Kidney epithelial cell (primary cell): Measurements from ENCODE around the gene ZNF653. TPM values are rescaled to one million over a fixed set of nuclear protein-coding genes. Genes with fewer than 3 reads are reported as not detected.
A peak's percentile ranks its signal among the peaks of the same experiment; 100 is the strongest.
"Not testable (repeated sequence)": the region's sequence is repeated elsewhere in the genome, so short reads cannot be mapped to it uniquely, and the experiment has no call there.

ENCODE experiments used
- DNase-seq: peaks from one replicate; pipeline ENCODE4 v3.0.0-alpha.2; 2010; ENCODE audit warnings: low read depth
- H3K27me3 ChIP-seq: 2 replicates; pipeline ENCODE4 v1.6.0; 2011; ENCODE audit warnings: low read length; ENCODE audit not compliant: control insufficient read depth, insufficient read depth
- H3K36me3 ChIP-seq: 2 replicates; pipeline ENCODE4 v1.5.1; 2011; ENCODE audit warnings: low read length; ENCODE audit not compliant: control insufficient read depth, insufficient read depth
- H3K4me3 ChIP-seq: 2 replicates; pipeline ENCODE4 v1.5.1; 2011; ENCODE audit warnings: low read depth, mild to moderate bottlenecking, control low read depth, low read length
- CTCF ChIP-seq: IDR thresholded peaks from 2 replicates; pipeline ENCODE4 v1.5.1; 2011; ENCODE audit warnings: mild to moderate bottlenecking, moderate library complexity, low read length, control low read depth, inconsistent platforms; ENCODE audit not compliant: insufficient read depth, poor library complexity, severe bottlenecking
- total RNA-seq: library from RNA; depleted of rRNA; stranded (reverse); fragments of >200 nt; gene quantifications from 2 replicates; pipeline ENCODE4 v1.2.3, GENCODE V29; 2015

The ZNF653 gene
- total RNA-seq, 1 donor from 2014 or later = 6.6 TPM

GRCh38 chr19:11457831-11458230, 47.8 kb downstream of the ZNF653 start:
- no peak for DNase-seq
- TF ChIP-seq CTCF = no peak
- Histone ChIP-seq H3K4me3 (no peak overlapping the region), H3K36me3 (no peaks in the 10 kb centered on the region), H3K27me3 (peaks cover 2% of the 10 kb centered on the region)

GRCh38 chr19:11457115-11457514, 48.5 kb downstream of the ZNF653 start:
- TF ChIP-seq CTCF = no peak
- no peaks in the 10 kb centered on the region for H3K36me3 ChIP-seq
- DNase-seq = no peak
- H3K27me3 ChIP-seq = peaks cover 3% of the 10 kb centered on the region
- no peak overlapping the region for H3K4me3 ChIP-seq

GRCh38 chr19:11456659-11457058, 49.0 kb downstream of the ZNF653 start:
- H3K36me3 ChIP-seq = no peaks in the 10 kb centered on the region
- no peak overlapping the region for H3K4me3 ChIP-seq
- DNase-seq = no peak
- peaks cover 3% of the 10 kb centered on the region for H3K27me3 ChIP-seq
- no peak for TF ChIP-seq CTCF

- H3K36me3 ChIP-seq, DNase-seq, H3K4me3 ChIP-seq, H3K27me3 ChIP-seq: not testable (repeated sequence)
These were observed 50.4 kb downstream of the ZNF653 start for GRCh38 chr19:11455233-11455554.

GRCh38 chr19:11453468-11454341, 51.9 kb downstream of the ZNF653 start:
- DNase-seq = no peak
- Histone ChIP-seq H3K27me3 (peaks cover 3% of the 10 kb centered on the region), H3K36me3 (no peaks in the 10 kb centered on the region), H3K4me3 (no peak overlapping the region)
- TF ChIP-seq CTCF = peak; percentile 55

- DNase-seq = no peak
- no peak overlapping the region for H3K4me3 ChIP-seq
- peak; percentile 35 for TF ChIP-seq CTCF
- H3K36me3 ChIP-seq = no peaks in the 10 kb centered on the region
- H3K27me3 ChIP-seq = peaks cover 3% of the 10 kb centered on the region
These were observed 52.9 kb downstream of the ZNF653 start for GRCh38 chr19:11452620-11453310.
